Measurements from ENCODE around the gene ZBTB7C. TPM values are rescaled to one million over a fixed set of nuclear protein-coding genes. Genes with fewer than 3 reads are reported as not detected.
A peak's percentile ranks its signal among the peaks of the same experiment; 100 is the strongest.

The ZBTB7C gene
- polyA plus RNA-seq, 1 donor, result 1.7 TPM

DNA sequence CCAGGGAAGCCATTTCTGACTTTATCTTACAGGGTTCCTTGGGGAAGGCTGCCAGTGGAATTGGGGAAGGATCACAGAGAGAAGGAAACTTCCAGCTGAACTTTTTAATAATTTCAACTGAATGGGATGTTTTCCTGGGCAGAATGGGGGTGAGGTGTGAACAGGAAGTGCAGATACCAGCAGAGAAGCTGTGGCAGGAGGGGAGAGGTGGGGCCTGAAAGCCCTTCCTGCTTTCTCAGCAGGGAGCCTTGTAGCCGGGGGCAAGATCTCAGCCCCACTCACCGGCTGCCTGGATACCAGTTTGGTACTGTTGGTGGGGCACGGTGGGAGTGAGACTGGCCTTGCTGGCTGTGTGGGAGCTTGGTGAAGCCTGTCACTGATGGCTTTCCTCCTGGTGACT lies 170.5 kb downstream of the ZBTB7C start:
- H3K9me3 ChIP-seq (ENCODE audit: control insufficient read depth, low read depth, low read length), result no peaks in the 10 kb centered on the region
- no CpG with 5 or more reads among the region's 3 CpGs for WGBS (ENCODE audit: insufficient coverage, low lambda C conversion rate)
- H3K4me1 ChIP-seq (ENCODE audit: control insufficient read depth, insufficient read depth, low read length), result no peaks in the 10 kb centered on the region
- no peak overlapping the region for H3K4me3 ChIP-seq (ENCODE audit: low read length)
- no peaks in the 10 kb centered on the region for H3K36me3 ChIP-seq (ENCODE audit: control insufficient read depth, insufficient read depth, low read length)
- no peaks in the 10 kb centered on the region for H3K27me3 ChIP-seq (ENCODE audit: control insufficient read depth, insufficient read depth, low read length)
- no peak overlapping the region for H3K27ac ChIP-seq (ENCODE audit: low read length)
- DNase-seq, result no peak

DNA sequence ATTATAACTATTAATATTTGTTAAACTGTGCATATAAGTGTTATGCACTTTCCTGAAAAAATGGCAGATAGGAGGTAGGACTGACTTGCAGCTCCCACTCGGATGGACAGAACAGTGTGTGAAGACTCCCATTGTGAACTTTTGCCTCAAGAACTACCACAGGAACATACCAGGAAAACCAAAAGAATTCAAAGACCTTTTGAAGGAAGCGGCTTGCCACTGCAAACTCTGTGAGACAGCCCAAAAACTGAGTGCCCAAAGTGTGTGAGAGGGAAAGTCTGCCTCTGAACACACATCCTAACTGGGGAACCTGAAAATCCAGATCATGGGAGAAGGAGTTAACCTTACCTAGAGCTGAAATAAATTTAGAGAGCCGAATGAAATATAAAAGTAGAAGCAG lies 171.0 kb downstream of the ZBTB7C start:
- H3K36me3 ChIP-seq (ENCODE audit: control insufficient read depth, insufficient read depth, low read length), result no peaks in the 10 kb centered on the region
- H3K27me3 ChIP-seq (ENCODE audit: control insufficient read depth, insufficient read depth, low read length), result no peaks in the 10 kb centered on the region
- no peak overlapping the region for H3K27ac ChIP-seq (ENCODE audit: low read length)
- H3K4me1 ChIP-seq (ENCODE audit: control insufficient read depth, insufficient read depth, low read length), result no peaks in the 10 kb centered on the region
- no peaks in the 10 kb centered on the region for H3K9me3 ChIP-seq (ENCODE audit: control insufficient read depth, low read depth, low read length)
- 100% methylated on average over 1 of the region's 3 CpGs for WGBS (ENCODE audit: insufficient coverage, low lambda C conversion rate)
- no peak overlapping the region for H3K4me3 ChIP-seq (ENCODE audit: low read length)
- DNase-seq, result no peak

DNA sequence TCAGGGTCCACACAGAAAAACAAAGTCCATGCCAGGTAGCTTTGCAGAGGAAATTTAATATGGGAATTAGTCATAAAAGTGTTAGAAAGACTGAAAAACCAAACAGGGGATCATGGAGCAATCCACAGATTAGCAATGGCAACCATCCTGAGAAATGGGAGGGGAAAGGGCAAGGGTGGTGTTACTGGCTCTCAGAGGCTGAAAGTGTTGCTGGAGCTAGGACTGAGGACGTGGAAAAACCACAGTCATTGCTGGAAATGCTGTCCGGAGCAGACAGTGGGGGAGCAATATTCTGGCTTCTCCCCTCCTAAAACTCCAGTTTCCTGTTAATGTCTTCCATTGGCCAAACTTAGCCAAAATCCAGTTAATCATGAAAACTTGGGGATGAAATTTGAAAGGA lies 172.4 kb downstream of the ZBTB7C start:
- no CpG with 5 or more reads among the region's 2 CpGs for WGBS (ENCODE audit: insufficient coverage, low lambda C conversion rate)
- DNase-seq, result no peak
- Histone ChIP-seq H3K9me3 (ENCODE audit: control insufficient read depth, low read depth, low read length) (no peaks in the 10 kb centered on the region), H3K4me3 (ENCODE audit: low read length) (no peak overlapping the region), H3K36me3 (ENCODE audit: control insufficient read depth, insufficient read depth, low read length) (no peaks in the 10 kb centered on the region), H3K27me3 (ENCODE audit: control insufficient read depth, insufficient read depth, low read length) (no peaks in the 10 kb centered on the region), H3K4me1 (ENCODE audit: control insufficient read depth, insufficient read depth, low read length) (no peaks in the 10 kb centered on the region), H3K27ac (ENCODE audit: low read length) (no peak overlapping the region)

DNA sequence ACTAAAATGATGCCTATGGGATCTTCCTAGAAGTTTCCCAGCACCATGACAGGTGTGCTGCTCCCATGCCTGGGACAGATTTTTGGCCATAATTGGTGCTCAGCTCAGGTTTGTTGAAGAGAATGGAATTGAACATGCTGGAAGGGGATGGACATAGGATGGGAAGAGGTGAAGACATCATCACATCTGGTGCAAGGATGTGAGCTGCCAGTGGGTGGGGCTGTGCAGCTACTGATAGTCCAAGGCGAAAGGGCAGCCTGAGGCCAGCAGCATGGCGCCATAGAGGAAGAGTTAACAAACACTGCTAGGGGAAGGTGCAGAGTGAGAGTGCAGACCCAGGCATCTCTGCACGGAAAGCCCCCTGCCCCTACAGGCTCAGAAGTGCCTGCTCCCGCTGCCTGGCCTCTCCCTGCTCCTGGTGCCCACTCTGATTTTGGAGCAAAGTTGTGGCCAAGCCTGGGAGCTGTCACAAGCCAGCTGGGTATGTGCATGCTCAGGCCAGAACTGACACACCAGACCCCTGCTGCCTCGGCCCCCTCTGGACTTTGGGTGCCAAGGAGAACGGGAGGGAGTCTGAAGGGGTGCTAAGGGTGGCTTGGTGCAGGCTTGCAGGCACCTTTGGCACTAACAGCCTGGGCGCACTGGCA lies 178.6 kb downstream of the ZBTB7C start:
- no peaks in the 10 kb centered on the region for H3K27me3 ChIP-seq (ENCODE audit: control insufficient read depth, insufficient read depth, low read length)
- H3K36me3 ChIP-seq (ENCODE audit: control insufficient read depth, insufficient read depth, low read length), result no peaks in the 10 kb centered on the region
- H3K4me3 ChIP-seq (ENCODE audit: low read length), result no peak overlapping the region
- peak; percentile 39 to 49 for DNase-seq
- peaks cover 3% of the 10 kb centered on the region for H3K4me1 ChIP-seq (ENCODE audit: control insufficient read depth, insufficient read depth, low read length)
- H3K9me3 ChIP-seq (ENCODE audit: control insufficient read depth, low read depth, low read length), result no peaks in the 10 kb centered on the region
- H3K27ac ChIP-seq (ENCODE audit: low read length), result no peak overlapping the region
- no CpG with 5 or more reads among the region's 7 CpGs for WGBS (ENCODE audit: insufficient coverage, low lambda C conversion rate)

DNA sequence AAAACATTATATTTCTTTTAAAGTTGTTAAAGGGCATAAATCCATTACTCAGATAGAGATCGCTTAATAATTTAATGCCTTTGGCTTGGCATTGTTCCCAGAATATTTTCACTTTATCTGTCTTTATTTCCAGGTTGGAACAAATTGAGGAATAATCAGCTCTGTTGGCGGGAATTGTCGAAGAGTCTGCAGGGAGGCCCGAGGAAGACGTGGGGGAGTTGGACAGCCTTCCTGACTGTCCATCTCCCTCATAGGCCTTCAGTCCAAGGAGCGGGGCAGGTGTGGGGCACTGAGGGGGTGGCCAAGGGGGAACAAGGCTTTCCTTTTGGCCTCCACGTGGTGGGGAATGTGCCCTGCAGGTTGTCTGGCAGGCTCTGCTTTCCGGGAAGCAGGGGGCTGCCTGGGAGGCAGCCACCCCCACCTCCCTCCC lies 179.6 kb downstream of the ZBTB7C start:
- no peak for DNase-seq
- H3K4me3 ChIP-seq (ENCODE audit: low read length), result no peak overlapping the region
- no peaks in the 10 kb centered on the region for H3K36me3 ChIP-seq (ENCODE audit: control insufficient read depth, insufficient read depth, low read length)
- peaks cover 3% of the 10 kb centered on the region for H3K4me1 ChIP-seq (ENCODE audit: control insufficient read depth, insufficient read depth, low read length)
- H3K27me3 ChIP-seq (ENCODE audit: control insufficient read depth, insufficient read depth, low read length), result no peaks in the 10 kb centered on the region
- H3K9me3 ChIP-seq (ENCODE audit: control insufficient read depth, low read depth, low read length), result no peaks in the 10 kb centered on the region
- WGBS (ENCODE audit: insufficient coverage, low lambda C conversion rate), result 43% methylated on average over 1 of the region's 8 CpGs
- no peak overlapping the region for H3K27ac ChIP-seq (ENCODE audit: low read length)

DNA sequence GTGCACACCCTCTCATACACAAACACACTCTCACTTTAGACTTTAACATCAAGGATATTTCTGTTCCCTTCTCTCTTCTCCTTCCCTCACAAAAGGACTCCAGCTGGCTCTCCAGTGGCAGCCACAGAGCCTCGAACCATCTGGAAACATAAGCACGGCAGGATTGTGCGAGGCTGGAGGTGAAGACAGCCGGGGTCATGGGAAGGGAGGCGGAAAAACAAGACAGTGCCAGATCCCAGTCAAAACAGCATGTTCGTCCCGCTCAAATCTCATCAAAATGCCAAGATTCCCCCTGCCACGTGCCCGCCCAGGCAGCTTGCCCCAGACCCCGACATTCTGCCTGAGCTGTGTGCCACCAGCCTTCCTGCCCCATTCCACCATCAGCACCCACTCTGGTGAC lies 180.3 kb downstream of the ZBTB7C start:
- no peak for DNase-seq
- Histone ChIP-seq H3K9me3 (ENCODE audit: control insufficient read depth, low read depth, low read length) (no peaks in the 10 kb centered on the region), H3K4me1 (ENCODE audit: control insufficient read depth, insufficient read depth, low read length) (peaks cover 3% of the 10 kb centered on the region), H3K36me3 (ENCODE audit: control insufficient read depth, insufficient read depth, low read length) (no peaks in the 10 kb centered on the region), H3K4me3 (ENCODE audit: low read length) (no peak overlapping the region), H3K27me3 (ENCODE audit: control insufficient read depth, insufficient read depth, low read length) (no peaks in the 10 kb centered on the region), H3K27ac (ENCODE audit: low read length) (no peak overlapping the region)
- WGBS (ENCODE audit: insufficient coverage, low lambda C conversion rate), result no CpG with 5 or more reads among the region's 10 CpGs

DNA sequence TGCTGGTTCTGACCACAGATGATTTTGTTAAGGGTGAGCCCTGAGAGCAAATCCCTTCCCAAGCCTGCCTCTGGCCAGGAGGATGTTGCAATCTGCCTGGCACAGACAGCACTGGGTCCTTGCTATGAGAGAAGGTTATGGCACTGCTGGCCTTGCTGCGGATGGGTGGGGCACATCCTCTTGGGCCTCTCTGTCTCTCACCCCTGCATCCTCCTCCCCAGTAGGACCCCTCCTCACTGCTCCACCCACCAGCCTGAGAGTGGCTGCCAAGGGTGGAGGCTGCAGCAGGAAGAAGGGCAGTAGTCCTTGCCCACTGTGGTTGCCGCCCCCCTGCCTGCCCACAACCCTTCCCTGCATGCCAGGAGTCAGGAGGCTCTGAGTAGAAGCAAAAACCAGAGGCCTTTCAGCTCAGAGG lies 180.9 kb downstream of the ZBTB7C start:
- Histone ChIP-seq H3K4me1 (ENCODE audit: control insufficient read depth, insufficient read depth, low read length) (peaks cover 3% of the 10 kb centered on the region), H3K27ac (ENCODE audit: low read length) (no peak overlapping the region), H3K36me3 (ENCODE audit: control insufficient read depth, insufficient read depth, low read length) (no peaks in the 10 kb centered on the region), H3K4me3 (ENCODE audit: low read length) (no peak overlapping the region), H3K9me3 (ENCODE audit: control insufficient read depth, low read depth, low read length) (no peaks in the 10 kb centered on the region), H3K27me3 (ENCODE audit: control insufficient read depth, insufficient read depth, low read length) (no peaks in the 10 kb centered on the region)
- DNase-seq, result no peak
- no CpG with 5 or more reads among the region's 2 CpGs for WGBS (ENCODE audit: insufficient coverage, low lambda C conversion rate)

DNA sequence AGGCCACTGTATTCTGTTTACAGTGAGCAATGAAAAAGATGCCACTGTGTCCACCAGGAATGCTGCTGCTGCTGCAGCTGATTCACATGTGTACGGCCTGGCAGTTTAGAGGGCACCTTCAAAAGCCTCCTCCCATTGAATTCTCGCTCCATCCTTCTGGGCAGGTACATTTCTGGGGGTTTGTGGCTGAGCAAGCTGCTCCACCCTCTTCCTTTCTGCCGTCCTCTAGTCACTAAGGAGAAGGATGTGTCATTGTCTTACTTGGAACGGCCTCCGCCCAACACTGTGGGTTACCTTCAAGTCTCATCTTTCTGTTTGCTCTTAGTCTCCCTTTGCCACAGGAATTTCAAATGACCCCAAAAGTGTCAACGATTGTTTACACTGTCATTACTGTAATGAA lies 182.0 kb downstream of the ZBTB7C start:
- H3K27me3 ChIP-seq (ENCODE audit: control insufficient read depth, insufficient read depth, low read length), result no peaks in the 10 kb centered on the region
- no peak overlapping the region for H3K4me3 ChIP-seq (ENCODE audit: low read length)
- no CpG with 5 or more reads among the region's 6 CpGs for WGBS (ENCODE audit: insufficient coverage, low lambda C conversion rate)
- H3K36me3 ChIP-seq (ENCODE audit: control insufficient read depth, insufficient read depth, low read length), result no peaks in the 10 kb centered on the region
- DNase-seq, result no peak
- H3K27ac ChIP-seq (ENCODE audit: low read length), result no peak overlapping the region
- no peaks in the 10 kb centered on the region for H3K9me3 ChIP-seq (ENCODE audit: control insufficient read depth, low read depth, low read length)
- peaks cover 3% of the 10 kb centered on the region for H3K4me1 ChIP-seq (ENCODE audit: control insufficient read depth, insufficient read depth, low read length)

DNA sequence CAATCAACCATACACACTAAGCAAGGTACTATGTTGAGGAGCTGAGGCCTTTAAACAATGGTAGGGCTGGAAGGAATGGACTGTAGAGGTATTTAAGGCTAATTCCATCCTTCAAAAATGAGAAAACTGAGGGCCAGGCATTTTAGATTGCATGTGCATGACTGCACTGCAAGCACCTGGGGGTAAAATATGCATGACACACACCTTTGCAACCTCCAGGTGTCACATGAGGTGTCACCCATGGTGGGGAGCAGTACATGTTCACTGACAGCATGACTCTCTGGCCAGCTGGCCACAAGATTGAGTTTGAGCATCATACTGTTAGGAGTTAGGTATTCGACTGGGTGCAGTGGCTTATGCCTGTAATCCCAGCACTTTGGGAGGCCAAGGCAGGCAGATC lies 182.8 kb downstream of the ZBTB7C start:
- no peaks in the 10 kb centered on the region for H3K36me3 ChIP-seq (ENCODE audit: control insufficient read depth, insufficient read depth, low read length)
- H3K27me3 ChIP-seq (ENCODE audit: control insufficient read depth, insufficient read depth, low read length), result no peaks in the 10 kb centered on the region
- H3K4me1 ChIP-seq (ENCODE audit: control insufficient read depth, insufficient read depth, low read length), result peaks cover 3% of the 10 kb centered on the region
- no peak for DNase-seq
- H3K9me3 ChIP-seq (ENCODE audit: control insufficient read depth, low read depth, low read length), result no peaks in the 10 kb centered on the region
- no peak overlapping the region for H3K4me3 ChIP-seq (ENCODE audit: low read length)
- no peak overlapping the region for H3K27ac ChIP-seq (ENCODE audit: low read length)
- no CpG with 5 or more reads among the region's 1 CpG for WGBS (ENCODE audit: insufficient coverage, low lambda C conversion rate)

DNA sequence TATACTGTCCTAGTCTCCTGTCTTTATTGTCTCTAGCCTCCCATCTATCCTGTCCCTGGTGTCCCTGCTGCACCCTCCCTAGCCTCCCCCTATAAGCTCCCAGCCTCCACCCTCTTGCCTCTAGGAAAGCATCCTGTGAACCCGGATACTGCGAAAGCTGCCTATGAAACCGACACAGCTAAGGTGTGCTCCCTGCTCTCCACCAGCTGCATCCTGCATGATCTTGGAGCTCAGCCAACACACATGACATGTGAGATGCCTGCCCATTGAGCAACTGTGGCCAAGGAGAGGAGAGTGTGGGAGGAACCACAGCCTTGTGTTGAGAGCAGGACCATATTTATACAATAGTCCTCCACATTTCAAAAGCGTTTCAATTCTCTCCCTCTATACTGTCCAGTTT lies 187.1 kb downstream of the ZBTB7C start:
- DNase-seq, result peak; percentile 86 to 89
- Histone ChIP-seq H3K36me3 (ENCODE audit: control insufficient read depth, insufficient read depth, low read length) (no peaks in the 10 kb centered on the region), H3K9me3 (ENCODE audit: control insufficient read depth, low read depth, low read length) (no peaks in the 10 kb centered on the region), H3K27me3 (ENCODE audit: control insufficient read depth, insufficient read depth, low read length) (no peaks in the 10 kb centered on the region), H3K4me1 (ENCODE audit: control insufficient read depth, insufficient read depth, low read length) (no peaks in the 10 kb centered on the region), H3K4me3 (ENCODE audit: low read length) (no peak overlapping the region), H3K27ac (ENCODE audit: low read length) (no peak overlapping the region)
- 60% methylated on average over 1 of the region's 4 CpGs for WGBS (ENCODE audit: insufficient coverage, low lambda C conversion rate)

DNA sequence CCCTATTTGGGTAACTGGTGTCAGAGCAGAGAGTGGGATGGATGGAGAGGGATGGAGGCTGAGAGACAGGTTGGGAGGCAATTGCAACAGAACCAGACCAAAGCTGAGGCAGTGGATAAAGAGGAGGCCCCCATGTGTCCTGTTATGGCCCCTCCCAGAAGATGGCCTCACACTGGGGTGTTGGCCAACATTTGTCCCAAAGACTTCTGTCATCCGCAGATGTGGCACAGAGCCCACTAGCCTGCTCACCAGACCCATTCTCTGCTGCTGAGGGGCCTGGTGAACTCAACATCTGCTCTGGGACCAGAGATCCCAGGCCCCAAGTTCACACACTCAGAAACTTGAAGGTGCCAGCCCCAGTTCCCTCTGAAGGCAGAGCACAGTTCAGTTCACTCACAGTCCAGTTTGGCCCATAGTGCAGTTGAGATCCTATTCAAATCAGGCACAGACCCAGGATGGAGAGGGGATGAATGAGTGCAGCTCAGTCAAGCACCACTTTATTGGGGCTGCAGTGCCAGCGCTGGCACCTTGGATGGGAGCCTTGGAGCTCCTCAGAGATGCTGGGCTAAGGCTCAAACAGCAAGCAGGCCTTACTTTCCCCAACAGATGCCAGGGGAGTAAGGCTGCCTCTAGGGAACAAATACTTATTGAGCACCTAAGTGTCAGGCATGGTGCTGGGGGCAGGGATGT lies 189.2 kb downstream of the ZBTB7C start:
- Histone ChIP-seq H3K27me3 (ENCODE audit: control insufficient read depth, insufficient read depth, low read length) (no peaks in the 10 kb centered on the region), H3K36me3 (ENCODE audit: control insufficient read depth, insufficient read depth, low read length) (no peaks in the 10 kb centered on the region), H3K4me1 (ENCODE audit: control insufficient read depth, insufficient read depth, low read length) (no peaks in the 10 kb centered on the region), H3K27ac (ENCODE audit: low read length) (no peak overlapping the region), H3K9me3 (ENCODE audit: control insufficient read depth, low read depth, low read length) (no peaks in the 10 kb centered on the region), H3K4me3 (ENCODE audit: low read length) (no peak overlapping the region)
- DNase-seq, result no peak
- no CpG with 5 or more reads among the region's 2 CpGs for WGBS (ENCODE audit: insufficient coverage, low lambda C conversion rate)

Data from large intestine (tissue), 3 donors.